GM19099 (cell line): ENCODE results near the gene INIP.

Experiments used
- POLR2A ChIP-seq: IDR thresholded peaks from 3 replicates; pipeline ENCODE4 v1.6.1; 2011; ENCODE audit warnings: low read depth; ENCODE audit not compliant: insufficient read length; ENCODE audit errors: extremely low read depth

INIP gene

DNA sequence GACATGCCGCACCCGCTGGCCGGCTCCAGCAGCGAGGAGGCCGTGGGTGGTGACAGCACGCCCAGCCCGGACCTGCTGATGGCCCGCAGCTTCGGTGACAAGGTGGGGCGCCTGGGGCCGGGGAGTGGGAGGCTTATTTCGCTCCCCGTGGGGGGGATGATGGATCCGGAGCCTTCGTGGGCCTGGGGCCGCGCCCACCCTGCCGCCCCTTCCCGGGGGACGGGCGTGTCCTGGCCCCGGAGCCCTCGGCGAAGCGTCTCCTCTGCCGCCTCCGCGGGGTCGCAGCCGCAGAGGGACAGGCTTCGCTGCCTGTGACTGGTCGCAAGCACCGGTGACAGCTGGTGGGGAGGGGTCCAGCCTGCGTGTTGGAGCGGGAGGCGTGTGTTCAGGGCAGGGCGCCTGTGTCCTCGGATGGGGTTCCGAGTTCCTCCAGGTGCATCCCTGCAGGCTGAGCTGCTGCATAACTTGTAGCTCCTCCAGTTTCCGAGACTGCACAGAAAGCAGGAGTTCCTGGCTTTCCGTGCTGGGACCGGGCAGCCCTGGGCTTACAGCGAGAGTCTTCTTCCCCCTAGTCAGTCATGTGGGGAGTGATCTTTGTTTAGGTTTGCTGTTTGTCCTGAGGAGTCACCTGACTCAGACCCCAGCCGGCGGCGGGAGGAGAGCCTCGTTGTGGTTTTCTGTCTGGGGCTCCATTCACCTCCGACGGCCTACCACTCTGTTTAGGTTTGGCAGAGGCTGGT lies 33.3 kb upstream of the INIP start:
- no peak for TF ChIP-seq POLR2A

- TF ChIP-seq POLR2A: no peak
These were observed 32.8 kb upstream of the INIP start for GRCh38 chr9:112750764-112751055.

GRCh38 chr9:112750016-112750763 lies 32.3 kb upstream of the INIP start, which contains the start of gene SNX30:
Gene SNX30, plus strand, starts transcription at chr9:112750760. Its CDS starts 242 bp downstream, at chr9:112751002.
- peak; percentile 61 for TF ChIP-seq POLR2A

- TF ChIP-seq POLR2A: no peak
These were observed 29.2 kb upstream of the INIP start for GRCh38 chr9:112747094-112747493.

GRCh38 chr9:112744177-112744576 lies 26.3 kb upstream of the INIP start:
- no peak for TF ChIP-seq POLR2A

DNA sequence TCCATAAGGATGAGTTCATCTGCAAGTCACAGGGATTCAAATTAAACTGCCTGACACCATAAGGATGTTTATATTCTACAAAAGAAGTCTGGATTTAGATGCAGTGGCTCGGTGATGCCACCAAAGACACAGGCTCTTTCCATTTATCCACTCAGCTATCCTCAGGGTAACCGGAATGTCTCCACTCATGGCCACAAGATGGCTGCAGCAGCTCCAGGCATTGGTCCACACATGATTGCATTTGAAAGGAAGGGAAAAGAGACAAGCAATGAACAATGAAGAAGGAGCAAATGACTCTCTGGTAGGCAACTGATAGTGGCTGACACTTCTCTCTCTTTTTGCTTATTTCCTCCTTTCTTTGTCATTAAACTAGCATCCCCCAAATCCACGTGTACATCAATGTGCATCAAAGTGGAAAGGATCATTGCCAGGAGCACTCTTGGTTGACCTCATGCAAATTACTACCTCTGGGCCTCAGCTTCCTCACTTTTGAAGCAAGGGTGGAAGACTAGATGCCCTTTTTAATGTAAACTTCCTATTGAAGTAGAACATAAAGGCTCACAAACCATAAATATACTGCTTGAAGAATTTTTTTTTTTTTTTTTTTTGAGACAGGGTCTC lies 25.4 kb upstream of the INIP start:
- TF ChIP-seq POLR2A: no peak

- TF ChIP-seq POLR2A: no peak
These were observed 17.0 kb upstream of the INIP start for GRCh38 chr9:112734892-112735291.

- TF ChIP-seq POLR2A: no peak
These were observed 14.1 kb upstream of the INIP start for GRCh38 chr9:112731971-112732370.

- no peak for TF ChIP-seq POLR2A
These were observed 10.5 kb upstream of the INIP start for GRCh38 chr9:112728401-112728800.

GRCh38 chr9:112726428-112726827 lies 8.5 kb upstream of the INIP start:
- no peak for TF ChIP-seq POLR2A

GRCh38 chr9:112725961-112726360 lies 8.0 kb upstream of the INIP start:
- TF ChIP-seq POLR2A: no peak

DNA sequence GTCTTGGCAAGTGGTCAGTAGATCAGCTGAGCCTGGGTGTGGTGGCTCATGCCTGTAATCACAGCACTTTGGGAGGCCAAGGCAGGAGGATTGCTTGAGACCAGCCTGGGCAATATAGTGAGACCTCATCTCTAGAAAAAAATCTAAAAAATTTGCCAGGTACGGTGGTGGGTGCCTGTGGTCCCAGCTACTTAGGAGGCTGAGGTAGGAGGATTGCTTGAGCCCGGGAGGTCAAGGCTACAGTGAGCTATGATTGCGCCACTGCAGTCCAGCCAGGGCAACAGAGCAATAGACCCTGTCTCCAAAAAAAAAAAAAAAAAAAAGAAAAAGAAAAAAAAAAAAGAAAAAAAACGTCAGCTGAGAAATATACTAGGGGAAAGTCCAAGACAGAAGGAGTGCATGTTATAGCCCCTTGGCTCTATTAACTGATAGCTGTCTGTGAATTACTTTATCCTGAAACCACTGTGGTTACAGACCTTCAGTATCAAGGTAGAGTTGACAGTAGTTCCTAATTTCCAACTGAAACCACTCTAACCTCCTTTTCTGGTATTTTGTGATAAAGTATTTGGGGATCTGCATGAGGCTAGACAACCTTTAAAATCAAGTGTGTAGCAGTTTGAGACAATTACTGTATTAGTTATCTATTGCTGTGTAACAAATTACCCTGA lies 2.3 kb upstream of the INIP start:
- TF ChIP-seq POLR2A: no peak

GRCh38 chr9:112719696-112720095 lies 1.8 kb upstream of the INIP start:
- TF ChIP-seq POLR2A: no peak

GRCh38 chr9:112719241-112719691 lies 1.3 kb upstream of the INIP start:
- TF ChIP-seq POLR2A: no peak

GRCh38 chr9:112712678-112713077 lies 5.2 kb downstream of the INIP start:
- no peak for TF ChIP-seq POLR2A
